ENCODE data around the gene DHODH. TPM values are rescaled to one million over a fixed set of nuclear protein-coding genes. Genes with fewer than 3 reads are reported as not detected.
"Not testable (repeated sequence)": the region's sequence is repeated elsewhere in the genome, so short reads cannot be mapped to it uniquely, and the experiment has no call there.

The DHODH gene
- total and polyA plus RNA-seq, 2 donors: 3.9 to 7.1 TPM

DNA sequence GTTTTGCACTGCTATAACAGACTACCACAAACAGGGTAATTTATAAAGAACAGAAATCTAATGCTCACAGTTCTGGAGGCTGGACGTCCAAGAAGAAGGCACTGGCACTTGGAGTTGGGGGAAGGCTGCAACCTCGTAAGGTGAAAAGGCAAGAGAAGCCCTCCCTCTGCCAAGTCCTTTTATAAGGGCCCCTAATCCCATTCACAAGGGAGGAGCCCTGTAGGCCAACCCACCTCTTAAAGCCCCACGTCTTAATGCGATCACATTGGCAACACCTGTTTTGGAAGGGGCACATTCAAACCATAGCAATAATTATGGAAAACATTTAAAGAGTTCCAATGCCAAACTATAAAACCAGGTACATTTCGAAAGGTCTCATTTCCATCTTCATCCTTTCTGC lies 13.5 kb upstream of the DHODH start:
- H3K4me1 ChIP-seq (ENCODE audit: insufficient read depth): no peaks in the 10 kb centered on the region
- H3K4me3 ChIP-seq (ENCODE audit: low read depth, low read length): no peak overlapping the region
- no peak for DNase-seq (ENCODE audit: extremely low spot score)
- no peaks in the 10 kb centered on the region for H3K36me3 ChIP-seq (ENCODE audit: insufficient read depth)
- WGBS: 33% methylated on average over 5 of the region's 5 CpGs
- no peak overlapping the region for H3K27ac ChIP-seq (ENCODE audit: low read depth)

DNA sequence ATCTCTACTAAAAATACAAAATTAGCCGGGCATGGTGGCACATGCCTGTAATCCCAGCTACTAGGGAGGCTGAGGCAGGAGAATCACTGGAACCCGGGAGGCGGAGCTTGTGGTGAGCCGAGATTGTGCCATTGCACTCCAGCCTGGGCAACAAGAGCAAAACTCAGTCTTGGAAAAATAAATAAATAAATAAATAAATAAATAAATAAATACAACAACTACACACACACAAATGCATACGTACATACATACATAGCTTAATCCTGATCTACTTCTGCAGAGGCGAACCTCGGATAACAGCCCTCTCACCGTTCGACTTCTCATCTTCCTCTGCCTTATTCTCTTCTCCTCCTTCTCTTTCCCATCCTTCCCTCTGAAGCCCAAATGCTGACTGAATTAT lies 11.0 kb upstream of the DHODH start:
- not testable (repeated sequence) for DNase-seq (ENCODE audit: extremely low spot score); H3K4me3 ChIP-seq (ENCODE audit: low read depth, low read length); H3K36me3 ChIP-seq (ENCODE audit: insufficient read depth); H3K4me1 ChIP-seq (ENCODE audit: insufficient read depth); H3K27ac ChIP-seq (ENCODE audit: low read depth)
- 92% methylated on average over 9 of the region's 9 CpGs for WGBS

DNA sequence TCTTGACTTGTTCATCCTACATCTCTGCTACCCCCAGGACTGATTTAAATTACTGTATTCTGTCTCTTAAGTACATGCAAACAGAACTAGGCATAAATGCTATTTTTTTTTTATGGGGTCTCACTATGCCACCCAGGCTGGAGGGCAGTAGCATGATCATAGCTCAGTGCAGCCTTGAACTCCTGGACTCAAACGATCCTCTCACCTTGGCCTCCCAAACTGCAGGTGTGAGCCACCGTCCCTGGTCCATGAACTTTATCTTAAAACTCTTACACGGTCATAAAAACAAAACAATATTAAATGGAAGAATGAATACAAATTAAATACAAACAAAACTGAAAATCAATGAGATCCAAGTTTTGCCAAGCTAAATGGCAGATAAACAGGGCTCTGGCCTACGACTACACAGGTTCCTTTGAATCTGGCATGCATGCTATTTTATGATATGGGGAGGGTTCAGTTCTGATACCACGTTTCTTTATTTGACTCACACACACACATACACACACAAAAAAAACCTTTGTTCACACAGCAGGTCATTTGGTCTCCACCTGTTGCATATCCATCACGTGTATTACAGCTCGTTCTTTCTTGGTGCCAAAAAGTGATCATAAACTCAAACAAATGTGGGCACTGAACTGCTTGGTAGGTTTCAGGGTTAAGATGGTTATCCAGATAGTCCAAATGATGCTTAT lies 7.2 kb upstream of the DHODH start:
- no peak for DNase-seq (ENCODE audit: extremely low spot score)
- no peaks in the 10 kb centered on the region for H3K4me1 ChIP-seq (ENCODE audit: insufficient read depth)
- H3K27ac ChIP-seq (ENCODE audit: low read depth): no peak overlapping the region
- H3K4me3 ChIP-seq (ENCODE audit: low read depth, low read length): no peak overlapping the region
- no peaks in the 10 kb centered on the region for H3K36me3 ChIP-seq (ENCODE audit: insufficient read depth)
- 67% methylated on average over 7 of the region's 7 CpGs for WGBS

DNA sequence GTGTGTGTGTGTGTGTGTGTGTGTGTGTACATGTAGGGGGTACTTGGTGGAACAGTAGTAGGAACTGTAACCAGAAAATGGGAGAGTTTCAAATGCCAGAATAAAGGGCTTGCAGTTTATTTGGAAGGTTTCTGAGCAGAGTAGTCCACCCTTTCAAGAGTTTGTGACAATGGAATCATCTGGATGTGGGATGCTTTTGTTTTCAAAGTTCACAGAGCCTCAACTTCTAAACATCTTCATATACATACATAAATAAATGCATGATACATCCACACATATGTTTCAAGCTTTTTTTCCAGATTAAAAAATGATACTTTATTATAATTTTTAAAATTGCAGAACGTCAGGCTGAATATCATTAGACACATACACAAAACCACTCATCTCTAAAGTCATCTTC lies 5.9 kb upstream of the DHODH start:
- no peak overlapping the region for H3K4me3 ChIP-seq (ENCODE audit: low read depth, low read length)
- DNase-seq (ENCODE audit: extremely low spot score): no peak
- no peak overlapping the region for H3K27ac ChIP-seq (ENCODE audit: low read depth)
- no peaks in the 10 kb centered on the region for H3K4me1 ChIP-seq (ENCODE audit: insufficient read depth)
- H3K36me3 ChIP-seq (ENCODE audit: insufficient read depth): no peaks in the 10 kb centered on the region
- 58% methylated on average over 1 of the region's 1 CpG for WGBS

DNA sequence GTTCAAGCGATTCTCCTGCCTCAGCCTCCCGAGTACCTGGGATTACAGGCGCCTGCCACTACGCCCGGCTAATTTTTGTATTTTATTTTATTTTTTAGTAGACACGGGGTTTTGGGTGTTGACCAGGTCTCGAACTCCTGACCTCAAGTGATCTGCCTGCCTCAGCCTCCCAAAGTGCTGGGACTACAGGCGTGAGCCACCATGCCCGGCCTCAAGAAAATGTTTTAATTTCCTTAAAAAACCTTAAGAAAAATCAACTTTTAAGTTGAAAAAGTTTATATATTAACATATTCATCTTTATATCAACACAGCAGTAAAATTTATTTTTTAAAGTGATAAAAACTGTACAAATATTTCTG lies 500 bp upstream of the DHODH start:
- H3K4me1 ChIP-seq (ENCODE audit: insufficient read depth); DNase-seq (ENCODE audit: extremely low spot score); H3K36me3 ChIP-seq (ENCODE audit: insufficient read depth); H3K27ac ChIP-seq (ENCODE audit: low read depth); H3K4me3 ChIP-seq (ENCODE audit: low read depth, low read length): not testable (repeated sequence)
- 78% methylated on average over 9 of the region's 9 CpGs for WGBS

DNA sequence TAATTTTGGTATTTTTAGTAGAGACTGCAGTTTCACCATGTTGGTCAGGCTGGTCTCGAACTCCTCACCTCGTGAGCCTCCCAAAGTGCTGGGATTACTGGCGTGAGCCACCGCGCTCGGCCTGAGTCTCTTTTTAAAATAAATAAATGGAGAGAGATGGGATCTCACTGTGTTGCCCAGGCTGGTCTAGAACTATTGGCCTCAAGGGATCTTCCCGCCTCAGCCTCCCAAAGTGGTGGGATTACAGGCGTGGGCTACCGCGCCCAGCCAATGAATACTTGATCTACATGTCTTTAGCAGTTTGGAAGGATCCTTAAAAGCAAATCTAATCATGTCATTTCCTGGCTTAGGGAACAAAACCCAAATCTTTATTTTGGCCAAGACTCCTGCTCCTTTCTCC lies 1.2 kb downstream of the DHODH start:
- no peak for DNase-seq (ENCODE audit: extremely low spot score)
- WGBS: 95% methylated on average over 10 of the region's 10 CpGs
- H3K4me3 ChIP-seq (ENCODE audit: low read depth, low read length): no peak overlapping the region
- no peak overlapping the region for H3K27ac ChIP-seq (ENCODE audit: low read depth)
- H3K36me3 ChIP-seq (ENCODE audit: insufficient read depth): no peaks in the 10 kb centered on the region
- H3K4me1 ChIP-seq (ENCODE audit: insufficient read depth): no peaks in the 10 kb centered on the region

DNA sequence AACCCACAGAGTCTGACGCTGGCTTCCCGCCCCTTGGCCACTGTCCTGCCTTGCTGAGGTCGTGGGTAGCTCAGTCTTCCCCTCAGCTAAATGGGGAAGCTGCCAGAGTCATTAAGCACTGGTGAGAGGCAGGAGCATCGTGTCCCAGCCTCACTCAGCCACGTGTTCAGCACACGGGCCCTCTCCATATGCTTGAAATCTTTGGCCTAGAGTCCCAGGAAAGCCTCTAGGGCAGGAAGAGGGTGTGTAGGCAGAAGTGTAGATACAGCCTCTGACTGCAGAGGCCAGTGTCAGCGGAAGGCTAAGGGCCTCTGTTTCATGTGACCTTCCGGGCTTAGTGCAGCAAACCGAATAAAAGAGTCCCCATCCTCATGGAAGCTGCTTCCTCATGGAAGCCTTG lies 4.1 kb downstream of the DHODH start:
- H3K27ac ChIP-seq (ENCODE audit: low read depth): no peak overlapping the region
- DNase-seq (ENCODE audit: extremely low spot score): no peak
- no peaks in the 10 kb centered on the region for H3K36me3 ChIP-seq (ENCODE audit: insufficient read depth)
- H3K4me3 ChIP-seq (ENCODE audit: low read depth, low read length): no peak overlapping the region
- WGBS: 76% methylated on average over 9 of the region's 9 CpGs
- no peaks in the 10 kb centered on the region for H3K4me1 ChIP-seq (ENCODE audit: insufficient read depth)

DNA sequence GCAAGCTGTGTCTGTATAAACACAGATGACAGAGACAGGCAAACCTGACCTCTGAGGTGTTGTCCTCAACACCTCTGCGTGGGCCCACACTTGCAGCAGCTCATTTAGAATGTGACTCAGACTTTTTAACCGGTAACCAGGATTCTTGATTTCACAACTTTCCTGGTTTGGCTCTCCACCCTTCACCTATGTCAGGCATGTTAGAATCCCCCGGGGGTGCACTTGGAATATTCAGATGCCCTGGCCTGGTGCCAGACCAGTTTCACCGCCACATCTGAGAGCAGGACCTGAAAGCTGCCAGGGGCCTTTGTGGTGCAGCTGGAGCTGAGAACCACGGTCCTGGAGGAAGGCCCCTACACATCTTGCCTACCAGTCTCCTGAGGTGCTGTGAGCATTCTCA lies 4.8 kb downstream of the DHODH start:
- Histone ChIP-seq H3K4me3 (ENCODE audit: low read depth, low read length) (no peak overlapping the region), H3K4me1 (ENCODE audit: insufficient read depth) (no peaks in the 10 kb centered on the region), H3K27ac (ENCODE audit: low read depth) (no peak overlapping the region), H3K36me3 (ENCODE audit: insufficient read depth) (no peaks in the 10 kb centered on the region)
- DNase-seq (ENCODE audit: extremely low spot score): no peak
- WGBS: 45% methylated on average over 5 of the region's 5 CpGs

DNA sequence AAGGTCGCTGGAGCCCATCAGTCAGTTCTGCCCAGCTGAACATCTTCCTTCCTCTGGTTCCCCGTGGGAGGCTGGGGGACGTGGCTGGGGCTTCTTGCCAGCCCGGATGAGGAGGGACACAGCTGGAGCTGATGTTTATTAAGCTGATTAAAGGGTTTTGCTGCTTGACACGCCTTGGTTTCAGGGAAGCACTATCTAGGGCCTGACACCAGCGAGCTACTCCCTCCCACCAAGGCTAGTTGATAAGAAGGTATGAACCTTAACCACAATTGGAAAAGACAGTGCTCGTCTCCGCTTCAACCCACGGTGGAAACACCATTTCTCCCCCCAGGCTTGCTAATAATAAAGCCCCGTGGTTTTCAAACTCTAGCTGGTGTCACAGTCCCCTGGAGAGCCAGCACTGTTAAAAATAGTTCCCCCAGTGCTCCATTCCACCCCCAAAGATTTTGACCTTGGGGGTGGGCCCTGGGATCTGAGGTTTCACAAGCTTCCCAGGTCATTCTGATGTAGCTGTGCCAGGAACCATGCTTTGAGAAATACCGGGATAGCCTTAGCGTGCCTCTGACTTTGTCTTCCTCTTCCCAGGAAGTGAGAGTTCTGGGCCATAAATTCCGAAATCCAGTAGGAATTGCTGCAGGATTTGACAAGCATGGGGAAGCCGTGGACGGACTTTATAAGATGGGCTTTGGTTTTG lies 5.5 kb downstream of the DHODH start:
- Histone ChIP-seq H3K36me3 (ENCODE audit: insufficient read depth) (no peaks in the 10 kb centered on the region), H3K4me3 (ENCODE audit: low read depth, low read length) (no peak overlapping the region), H3K27ac (ENCODE audit: low read depth) (no peak overlapping the region), H3K4me1 (ENCODE audit: insufficient read depth) (no peaks in the 10 kb centered on the region)
- WGBS: 54% methylated on average over 15 of the region's 15 CpGs
- no peak for DNase-seq (ENCODE audit: extremely low spot score)

DNA sequence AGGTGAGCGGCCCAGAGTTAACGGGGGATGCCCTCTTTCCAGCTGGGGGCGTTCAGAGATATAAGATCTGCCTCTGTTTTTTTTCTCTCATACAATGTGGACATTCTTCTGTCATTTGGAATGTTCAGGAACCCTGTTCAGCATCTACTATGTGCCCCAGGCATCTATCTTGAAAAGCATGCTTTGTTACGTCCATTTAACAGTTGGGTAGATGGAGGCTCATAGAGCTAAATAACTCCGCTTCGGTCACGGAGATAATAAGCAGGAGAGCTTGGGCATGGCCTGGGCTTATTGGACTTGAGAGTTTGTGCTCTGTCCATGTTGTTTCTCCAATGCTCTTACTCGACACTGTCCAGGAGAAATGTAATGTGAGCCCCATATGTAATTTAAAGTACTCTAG lies 6.1 kb downstream of the DHODH start:
- H3K36me3 ChIP-seq (ENCODE audit: insufficient read depth): no peaks in the 10 kb centered on the region
- H3K27ac ChIP-seq (ENCODE audit: low read depth): no peak overlapping the region
- no peaks in the 10 kb centered on the region for H3K4me1 ChIP-seq (ENCODE audit: insufficient read depth)
- no peak overlapping the region for H3K4me3 ChIP-seq (ENCODE audit: low read depth, low read length)
- 89% methylated on average over 8 of the region's 8 CpGs for whole genome bisulfite sequencing
- DNase-seq (ENCODE audit: extremely low spot score): no peak

DNA sequence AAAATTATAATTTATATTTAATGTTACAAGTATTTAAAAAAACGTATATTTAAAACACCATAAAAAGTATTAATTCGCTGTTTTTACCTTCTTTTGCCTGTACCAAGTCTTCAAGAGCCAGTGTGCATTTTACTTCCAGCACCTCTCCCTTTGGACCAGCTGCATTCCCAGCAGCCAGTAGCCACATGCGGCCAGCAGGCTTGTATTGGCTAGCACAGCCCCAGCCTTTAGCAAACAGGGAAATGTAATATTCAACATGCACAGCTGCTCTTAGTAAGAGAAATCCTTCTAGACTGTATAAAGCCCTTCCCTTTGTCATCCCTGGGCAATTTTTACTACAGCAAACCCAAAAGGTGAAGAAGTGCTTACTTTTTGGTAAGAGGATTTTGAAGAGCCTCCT lies 6.6 kb downstream of the DHODH start:
- Histone ChIP-seq H3K27ac (ENCODE audit: low read depth) (no peak overlapping the region), H3K4me1 (ENCODE audit: insufficient read depth) (no peaks in the 10 kb centered on the region), H3K36me3 (ENCODE audit: insufficient read depth) (no peaks in the 10 kb centered on the region), H3K4me3 (ENCODE audit: low read depth, low read length) (no peak overlapping the region)
- 82% methylated on average over 3 of the region's 3 CpGs for WGBS
- DNase-seq (ENCODE audit: extremely low spot score): no peak

DNA sequence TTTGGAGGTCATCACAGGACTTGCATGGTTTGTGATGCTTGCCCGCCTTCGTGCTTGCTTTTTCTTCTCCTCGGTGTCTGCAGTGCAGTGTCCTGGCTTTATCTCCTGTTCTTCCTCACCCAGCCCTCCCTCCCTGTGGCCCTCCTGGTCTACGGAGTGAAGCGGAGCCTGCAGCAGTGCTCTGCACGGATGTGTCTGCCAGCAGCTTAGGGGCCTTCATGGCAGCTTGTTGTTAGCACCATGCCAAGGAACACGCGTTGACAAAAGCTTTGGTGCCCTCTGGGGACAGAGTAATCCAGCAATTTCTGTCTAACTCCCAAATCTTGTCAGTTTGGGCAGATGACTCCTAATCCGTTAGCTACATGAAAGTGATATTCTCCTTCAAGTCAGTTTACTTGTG lies 9.9 kb downstream of the DHODH start:
- 81% methylated on average over 9 of the region's 9 CpGs for WGBS
- H3K4me3 ChIP-seq (ENCODE audit: low read depth, low read length): no peak overlapping the region

DNA sequence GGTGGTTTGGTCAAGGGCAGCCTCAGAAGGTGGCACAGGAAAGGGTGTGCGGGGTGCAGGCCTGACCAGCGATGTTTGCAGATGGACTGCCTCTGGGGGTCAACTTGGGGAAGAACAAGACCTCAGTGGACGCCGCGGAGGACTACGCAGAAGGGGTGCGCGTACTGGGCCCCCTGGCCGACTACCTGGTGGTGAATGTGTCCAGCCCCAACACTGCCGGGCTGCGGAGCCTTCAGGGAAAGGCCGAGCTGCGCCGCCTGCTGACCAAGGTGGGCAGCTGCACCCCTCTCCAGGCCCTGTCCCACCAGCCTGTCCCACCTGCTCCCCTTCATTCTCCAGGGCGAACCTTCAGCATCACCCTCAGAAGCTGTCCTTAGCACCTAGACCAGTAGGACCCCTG lies 12.5 kb downstream of the DHODH start:
- Histone ChIP-seq H3K27ac (ENCODE audit: low read depth) (no peak overlapping the region), H3K36me3 (ENCODE audit: insufficient read depth) (no peaks in the 10 kb centered on the region), H3K4me1 (ENCODE audit: insufficient read depth) (no peaks in the 10 kb centered on the region), H3K4me3 (ENCODE audit: low read depth, low read length) (no peak overlapping the region)
- 76% methylated on average over 15 of the region's 15 CpGs for WGBS
- DNase-seq (ENCODE audit: extremely low spot score): no peak

More for the DNA sequence above, 9.9 kb downstream of the DHODH start:
- no peak for DNase-seq (ENCODE audit: extremely low spot score)
- H3K4me1 ChIP-seq (ENCODE audit: insufficient read depth): no peaks in the 10 kb centered on the region
- H3K36me3 ChIP-seq (ENCODE audit: insufficient read depth): no peaks in the 10 kb centered on the region
- no peak overlapping the region for H3K27ac ChIP-seq (ENCODE audit: low read depth)

DNA sequence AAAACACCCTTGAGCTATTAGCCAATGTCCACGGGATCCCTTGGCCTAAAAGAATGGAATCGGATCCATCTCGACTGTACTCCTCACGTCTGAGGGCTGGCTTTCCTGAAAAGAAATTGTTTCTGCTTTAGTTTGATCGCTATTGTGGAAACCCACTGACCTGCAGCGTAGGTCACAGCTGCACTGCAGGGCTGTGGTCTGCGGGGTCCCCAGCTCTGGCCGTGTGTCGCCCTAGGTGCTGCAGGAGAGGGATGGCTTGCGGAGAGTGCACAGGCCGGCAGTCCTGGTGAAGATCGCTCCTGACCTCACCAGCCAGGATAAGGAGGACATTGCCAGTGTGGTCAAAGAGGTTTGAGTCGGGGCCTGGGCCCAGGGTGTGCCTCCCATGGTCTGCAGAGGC lies 13.6 kb downstream of the DHODH start:
- no peak overlapping the region for H3K4me3 ChIP-seq (ENCODE audit: low read depth, low read length)
- H3K4me1 ChIP-seq (ENCODE audit: insufficient read depth): no peaks in the 10 kb centered on the region
- WGBS: 96% methylated on average over 13 of the region's 13 CpGs
- no peak overlapping the region for H3K27ac ChIP-seq (ENCODE audit: low read depth)
- DNase-seq (ENCODE audit: extremely low spot score): no peak
- H3K36me3 ChIP-seq (ENCODE audit: insufficient read depth): no peaks in the 10 kb centered on the region

Data from urinary bladder (tissue), 4 donors.